NT2/D1 (cell line): ENCODE data around the gene SNRNP70.

ENCODE experiments used
- DNase-seq: peaks from one replicate; pipeline ENCODE4 v3.0.0-alpha.2; 2011; ENCODE audit warnings: low read depth, low spot score
- H3K27me3 ChIP-seq: 2 replicates; pipeline ENCODE4 v1.6.0; 2011; ENCODE audit warnings: mild to moderate bottlenecking; ENCODE audit not compliant: insufficient read length, insufficient read depth
- H3K36me3 ChIP-seq: 2 replicates; pipeline ENCODE4 v1.6.1; 2011; ENCODE audit warnings: mild to moderate bottlenecking, low read length, mixed read lengths; ENCODE audit not compliant: insufficient read depth, insufficient read length
- H3K4me1 ChIP-seq: 2 replicates; pipeline ENCODE4 v1.5.1; 2011; ENCODE audit not compliant: insufficient read depth, insufficient read length
- H3K4me3 ChIP-seq: 2 replicates; pipeline ENCODE4 v1.5.1; 2011; ENCODE audit warnings: low read depth; ENCODE audit not compliant: insufficient read length
- H3K9ac ChIP-seq: 2 replicates; pipeline ENCODE4 v1.6.0; 2011; ENCODE audit warnings: low read depth; ENCODE audit not compliant: insufficient read length
- H3K9me3 ChIP-seq: 2 replicates; pipeline ENCODE4 v1.5.1; 2011; ENCODE audit warnings: mild to moderate bottlenecking, low read length; ENCODE audit not compliant: insufficient read depth
- SUZ12 ChIP-seq: IDR thresholded peaks from 2 replicates; pipeline ENCODE4 v1.6.1; 2011; ENCODE audit not compliant: insufficient read length, insufficient read depth; ENCODE audit errors: extremely low read depth
- YY1 ChIP-seq: IDR thresholded peaks from 2 replicates; pipeline ENCODE4 v1.6.1; 2011; ENCODE audit not compliant: insufficient read length, insufficient read depth
- ZNF274 ChIP-seq: IDR thresholded peaks from 2 replicates; pipeline ENCODE4 v1.6.1; 2011; ENCODE audit warnings: mild to moderate bottlenecking, low read depth, low read length

SNRNP70 gene

DNA sequence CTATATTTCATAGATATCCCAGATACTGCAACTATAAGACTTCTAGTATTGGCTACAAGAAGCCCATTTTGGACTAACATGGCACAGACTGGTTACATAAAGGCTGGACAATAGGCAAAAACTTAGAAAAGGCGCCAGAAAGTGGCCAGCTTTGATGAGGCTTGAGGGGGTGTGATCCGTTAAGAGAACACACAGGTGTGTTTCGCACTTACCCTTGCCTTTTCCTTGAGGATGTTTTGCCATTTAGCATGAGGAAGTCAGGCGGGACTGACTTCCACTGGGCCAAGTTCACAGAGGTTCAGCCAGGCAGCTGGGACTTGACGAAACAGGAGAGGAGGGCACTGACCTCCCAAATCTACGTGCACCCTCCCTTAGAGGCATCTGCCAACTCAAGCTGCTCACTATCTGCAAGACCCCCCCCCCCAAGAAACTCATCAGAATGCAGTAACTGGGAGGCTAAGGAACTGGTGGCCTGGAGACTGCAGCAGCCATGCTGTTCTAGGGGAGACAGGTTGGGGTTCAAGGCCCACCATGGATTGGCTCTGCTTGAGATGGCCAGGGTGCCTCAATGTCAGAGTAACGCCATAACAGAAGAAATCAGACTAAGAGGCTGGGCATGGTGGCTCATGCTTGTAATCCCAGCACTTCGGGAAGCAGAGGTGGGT is 24.4 kb downstream of the SNRNP70 start:
- no peak for DNase-seq
- Histone ChIP-seq H3K4me3 (no peak overlapping the region), H3K4me1 (peaks cover 11% of the 10 kb centered on the region), H3K36me3 (peaks cover 51% of the 10 kb centered on the region), H3K9me3 (no peaks in the 10 kb centered on the region), H3K9ac (no peak overlapping the region), H3K27me3 (no peaks in the 10 kb centered on the region)
- no peak for TF ChIP-seq YY1
- TF ChIP-seq ZNF274: no peak
- TF ChIP-seq SUZ12: no peak

- no peak for TF ChIP-seq ZNF274
- TF ChIP-seq YY1: no peak
- no peak for TF ChIP-seq SUZ12
- no peak overlapping the region for H3K9ac ChIP-seq
These were observed 25.3 kb downstream of the SNRNP70 start for GRCh38 chr19:49110567-49110966.

DNA sequence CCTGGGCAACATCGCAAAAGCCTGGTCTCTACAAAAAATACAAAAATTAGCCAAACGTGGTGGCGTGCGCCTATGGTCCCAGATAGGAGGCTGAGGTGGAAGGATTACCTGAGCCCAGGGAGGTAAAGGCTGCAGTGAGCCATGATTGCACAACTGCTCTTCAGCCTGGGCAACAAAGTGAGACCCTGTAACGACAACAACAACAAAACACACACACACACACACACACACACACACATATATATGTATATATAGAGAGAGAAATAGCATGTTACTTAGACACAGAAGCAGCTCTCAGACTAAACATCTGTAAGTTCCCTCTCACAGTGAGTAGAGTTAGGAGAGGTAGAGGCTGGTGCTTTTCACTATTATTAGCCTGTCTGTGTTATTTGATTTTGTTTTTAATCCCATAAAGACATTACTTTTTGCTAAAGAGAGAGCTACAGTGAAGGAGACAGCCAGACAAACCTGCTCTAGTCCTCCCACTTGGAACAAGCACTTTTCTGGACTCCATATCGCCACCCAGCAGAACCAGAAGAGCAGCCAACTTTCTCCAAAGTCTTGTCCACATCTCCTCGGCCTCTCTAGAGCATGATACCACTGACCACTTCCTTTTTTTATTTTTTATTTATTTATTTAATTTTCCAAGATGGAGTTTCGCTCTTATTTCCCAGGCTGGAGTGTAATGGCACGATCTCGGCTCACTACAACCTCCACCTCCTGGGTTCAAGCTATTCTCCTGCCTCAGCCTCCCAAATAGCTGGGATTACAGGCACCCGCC is 26.2 kb downstream of the SNRNP70 start:
- no peak for TF ChIP-seq SUZ12
- no peak for TF ChIP-seq YY1
- no peak for TF ChIP-seq ZNF274
- H3K4me3 ChIP-seq: no peak overlapping the region
- H3K9ac ChIP-seq: no peak overlapping the region
- H3K36me3 ChIP-seq: peaks cover 38% of the 10 kb centered on the region
- no peak for DNase-seq
- H3K9me3 ChIP-seq: no peaks in the 10 kb centered on the region
- H3K27me3 ChIP-seq: no peaks in the 10 kb centered on the region
- peaks cover 11% of the 10 kb centered on the region for H3K4me1 ChIP-seq

More at GRCh38 chr19:49110567-49110966, 25.3 kb downstream of the SNRNP70 start:
- Histone ChIP-seq H3K9me3 (no peaks in the 10 kb centered on the region), H3K4me3 (no peak overlapping the region), H3K4me1 (peaks cover 11% of the 10 kb centered on the region), H3K27me3 (no peaks in the 10 kb centered on the region), H3K36me3 (peaks cover 44% of the 10 kb centered on the region)
- DNase-seq: no peak

GRCh38 chr19:49113762-49114629 is 28.7 kb downstream of the SNRNP70 start, which contains the start of gene LIN7B:
Gene LIN7B, plus strand, starts transcription at chr19:49114370. Its CDS starts 35 bp downstream, at chr19:49114405.
- H3K27me3 ChIP-seq: no peaks in the 10 kb centered on the region
- no peak for DNase-seq
- peak within 1 kb of the TSS; percentile 85 for H3K9ac ChIP-seq
- no peaks in the 10 kb centered on the region for H3K9me3 ChIP-seq
- H3K4me1 ChIP-seq: peaks cover 6% of the 10 kb centered on the region
- no peak for TF ChIP-seq ZNF274
- peak within 1 kb of the TSS; percentile 70 for H3K4me3 ChIP-seq
- H3K36me3 ChIP-seq: peaks cover 12% of the 10 kb centered on the region

- TF ChIP-seq SUZ12: no peak
- TF ChIP-seq YY1: no peak
- no peak for TF ChIP-seq ZNF274
- Histone ChIP-seq H3K4me3 (peak overlapping the region; percentile 70), H3K36me3 (peaks cover 4% of the 10 kb centered on the region), H3K27me3 (peaks cover 5% of the 10 kb centered on the region), H3K4me1 (peaks cover 6% of the 10 kb centered on the region), H3K9me3 (no peaks in the 10 kb centered on the region), H3K9ac (peak overlapping the region; percentile 85)
- DNase-seq: no peak
These were observed 29.5 kb downstream of the SNRNP70 start for GRCh38 chr19:49114630-49115363.

GRCh38 chr19:49116544-49116943 is 31.3 kb downstream of the SNRNP70 start:
- H3K4me3 ChIP-seq: no peak overlapping the region
- H3K36me3 ChIP-seq: peaks cover 2% of the 10 kb centered on the region
- H3K4me1 ChIP-seq: peaks cover 6% of the 10 kb centered on the region
- no peaks in the 10 kb centered on the region for H3K9me3 ChIP-seq
- no peak overlapping the region for H3K9ac ChIP-seq
- H3K27me3 ChIP-seq: peaks cover 19% of the 10 kb centered on the region
- no peak for DNase-seq
- TF ChIP-seq YY1 (no peak), SUZ12 (no peak), ZNF274 (no peak)
